Hematopoietic multipotent progenitor cell treated with erythropoietin and hydrocortisone succinate and interleukin-3 and kit ligand, for 4 days (in vitro differentiated cells): Measurements from ENCODE around the gene ARL4D.

Experiments
- DNase-seq: peaks from one replicate; pipeline ENCODE4 v3.0.0-alpha.2; 2015

ARL4D gene

GRCh38 chr17:43430936-43431713 is 32.3 kb downstream of the ARL4D start:
- no peak for DNase-seq

DNA sequence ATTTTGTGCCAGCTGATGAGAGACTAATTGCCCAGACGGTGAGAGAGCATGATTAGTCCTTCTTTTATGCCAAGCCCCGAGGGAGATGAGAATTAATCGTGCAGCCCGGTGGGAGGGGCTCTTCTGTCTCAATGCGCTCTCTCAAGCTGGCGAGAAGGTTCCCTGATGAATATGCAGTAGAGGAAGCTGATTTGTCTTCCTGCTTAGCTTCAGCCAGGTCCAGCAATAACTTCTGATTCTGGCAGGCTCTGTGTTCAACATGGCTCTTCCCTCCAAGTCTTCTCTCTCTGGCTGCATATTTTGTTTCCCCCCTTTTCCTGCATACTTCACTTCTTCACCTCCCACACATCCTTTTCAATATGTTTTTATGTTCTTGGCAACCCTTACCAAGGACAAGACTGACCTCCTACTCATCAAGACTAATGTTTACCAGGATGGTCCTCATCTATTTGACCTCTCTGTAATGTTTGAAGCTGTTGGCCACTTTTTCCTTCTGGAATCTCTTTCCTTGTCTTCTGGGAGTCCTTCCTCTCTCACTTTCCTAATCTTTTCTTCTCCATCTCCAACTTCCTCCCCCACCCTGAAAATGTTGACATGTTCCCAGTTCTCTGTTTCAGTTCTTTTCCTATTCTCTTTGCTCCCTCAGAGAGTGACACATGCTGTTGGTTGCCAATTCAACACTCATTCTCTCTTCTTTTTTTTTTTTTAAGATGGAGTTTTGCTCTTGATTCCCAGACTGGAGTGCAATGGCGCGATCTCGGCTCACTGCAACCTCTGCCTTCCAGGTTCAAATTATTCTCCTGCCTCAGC is 33.1 kb downstream of the ARL4D start:
- no peak for DNase-seq

DNA sequence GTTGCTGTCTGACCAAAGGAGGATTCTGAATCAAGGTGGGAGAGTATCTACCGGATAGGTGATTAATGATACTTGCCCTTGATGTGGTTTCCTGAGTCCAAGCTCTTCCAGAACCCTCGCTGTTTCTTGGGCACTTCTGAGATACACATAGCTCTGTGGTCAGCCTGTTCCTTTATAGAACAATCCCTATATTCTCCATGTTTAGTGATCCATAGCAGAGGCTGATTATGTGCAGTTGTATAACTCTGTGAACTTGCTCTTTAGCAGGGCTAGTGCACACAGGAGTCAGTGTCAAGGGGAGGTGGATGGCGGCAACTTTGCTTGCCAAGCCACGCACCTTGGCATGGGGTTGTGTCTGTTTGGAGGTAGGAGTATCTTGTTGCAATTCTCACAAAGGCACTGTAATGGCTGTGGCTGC is 36.1 kb downstream of the ARL4D start:
- no peak for DNase-seq

- DNase-seq: no peak
Measured at GRCh38 chr17:43437756-43438155, 39.0 kb downstream of the ARL4D start.

DNA sequence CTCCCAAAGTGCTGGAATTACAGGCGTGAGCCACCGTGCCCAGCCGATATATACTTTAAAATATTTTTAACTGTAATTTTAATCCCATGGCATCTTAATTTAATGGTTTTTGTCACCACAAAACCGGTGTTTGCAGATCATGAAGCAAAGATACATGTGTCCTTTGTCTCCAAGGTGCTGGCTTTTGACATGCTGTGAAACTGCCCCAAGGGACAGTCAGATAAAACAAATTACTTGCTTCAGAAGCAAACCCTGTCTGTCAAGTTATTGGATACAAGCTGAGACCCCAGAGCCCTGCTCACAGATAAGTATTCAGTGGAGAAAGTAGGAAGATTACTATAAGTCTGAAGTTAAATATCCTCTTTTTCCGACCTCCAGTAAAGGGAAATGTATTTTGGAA is 39.8 kb downstream of the ARL4D start:
- DNase-seq: no peak

DNA sequence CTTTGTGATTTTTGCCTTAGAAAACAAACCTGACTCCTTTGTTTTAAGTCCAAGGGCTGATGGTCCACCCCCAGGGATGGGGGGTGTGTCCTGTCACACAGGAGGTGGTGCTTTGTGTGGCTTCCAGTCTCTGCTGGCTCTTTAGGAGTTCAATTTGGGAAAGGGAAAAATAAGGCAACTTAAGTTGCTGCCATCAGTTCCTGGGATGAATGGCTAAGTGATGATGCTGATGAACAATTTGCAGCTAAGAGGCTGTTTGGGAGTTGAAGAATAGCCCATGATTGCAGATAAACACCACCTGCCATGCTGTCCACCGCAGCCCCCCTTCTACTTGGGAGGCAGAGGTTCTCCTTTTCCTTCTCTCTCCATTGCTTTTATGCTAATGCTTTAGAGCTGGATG is 40.2 kb downstream of the ARL4D start:
- DNase-seq: no peak

GRCh38 chr17:43442711-43443110 is 43.9 kb downstream of the ARL4D start:
- DNase-seq: no peak

- DNase-seq: no peak
Measured at GRCh38 chr17:43443381-43443780, 44.6 kb downstream of the ARL4D start.

DNA sequence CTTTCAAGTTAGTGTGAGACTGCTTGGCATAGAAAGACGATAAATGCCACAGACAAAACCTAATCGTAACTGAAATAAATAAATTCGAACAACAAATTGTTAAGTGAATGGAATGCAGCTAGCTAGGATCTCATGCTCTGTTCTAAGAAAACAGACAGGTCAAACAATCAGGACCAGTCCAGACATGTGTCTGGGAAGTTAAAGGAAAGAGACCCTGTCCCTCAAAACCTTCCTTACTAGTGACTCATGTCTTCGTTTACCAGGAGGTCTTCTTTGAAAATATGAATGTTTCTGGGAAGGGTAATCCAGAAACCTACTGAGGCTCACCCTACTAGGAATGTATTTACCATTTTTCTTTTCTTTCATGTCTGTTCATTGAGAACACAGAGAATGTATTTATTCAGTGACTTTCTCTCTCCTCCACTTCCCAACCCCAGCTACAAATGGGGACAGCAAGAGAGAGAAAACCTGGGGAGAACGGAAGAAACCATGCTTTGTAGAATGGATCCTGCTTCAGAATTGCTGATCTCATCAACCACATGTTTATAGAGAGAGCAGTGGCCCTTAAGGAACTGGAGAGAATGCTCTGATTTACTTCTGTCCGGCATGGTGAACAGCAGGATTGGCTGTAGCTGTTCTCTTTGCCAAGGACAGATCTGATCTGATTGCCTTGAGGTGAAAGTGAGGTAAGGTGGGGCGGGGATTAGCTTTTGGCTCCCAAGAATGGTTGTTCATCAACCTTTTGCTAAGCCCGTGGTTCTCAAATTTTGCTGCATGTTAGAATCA is 45.6 kb downstream of the ARL4D start:
- no peak for DNase-seq

GRCh38 chr17:43445009-43445589 is 46.3 kb downstream of the ARL4D start:
- DNase-seq: no peak

GRCh38 chr17:43446773-43447172 is 48.0 kb downstream of the ARL4D start:
- DNase-seq: no peak

- no peak for DNase-seq
Measured at GRCh38 chr17:43448720-43449469, 50.1 kb downstream of the ARL4D start.

GRCh38 chr17:43449470-43450248 is 50.9 kb downstream of the ARL4D start:
- DNase-seq: no peak
